HG03575 (cell line): ENCODE data around the gene MXI1.
"Not testable (repeated sequence)": the region's sequence is repeated elsewhere in the genome, so short reads cannot be mapped to it uniquely, and the experiment has no call there.

ENCODE experiments used
- ATAC-seq: cut with Tn5 transposase; IDR thresholded peaks from one replicate; pipeline ENCODE4 v1.9.1; 2021; ENCODE audit not compliant: unreplicated experiment, insufficient number of reproducible peaks, low FRiP score; ENCODE audit errors: extremely low read depth

MXI1 gene

DNA sequence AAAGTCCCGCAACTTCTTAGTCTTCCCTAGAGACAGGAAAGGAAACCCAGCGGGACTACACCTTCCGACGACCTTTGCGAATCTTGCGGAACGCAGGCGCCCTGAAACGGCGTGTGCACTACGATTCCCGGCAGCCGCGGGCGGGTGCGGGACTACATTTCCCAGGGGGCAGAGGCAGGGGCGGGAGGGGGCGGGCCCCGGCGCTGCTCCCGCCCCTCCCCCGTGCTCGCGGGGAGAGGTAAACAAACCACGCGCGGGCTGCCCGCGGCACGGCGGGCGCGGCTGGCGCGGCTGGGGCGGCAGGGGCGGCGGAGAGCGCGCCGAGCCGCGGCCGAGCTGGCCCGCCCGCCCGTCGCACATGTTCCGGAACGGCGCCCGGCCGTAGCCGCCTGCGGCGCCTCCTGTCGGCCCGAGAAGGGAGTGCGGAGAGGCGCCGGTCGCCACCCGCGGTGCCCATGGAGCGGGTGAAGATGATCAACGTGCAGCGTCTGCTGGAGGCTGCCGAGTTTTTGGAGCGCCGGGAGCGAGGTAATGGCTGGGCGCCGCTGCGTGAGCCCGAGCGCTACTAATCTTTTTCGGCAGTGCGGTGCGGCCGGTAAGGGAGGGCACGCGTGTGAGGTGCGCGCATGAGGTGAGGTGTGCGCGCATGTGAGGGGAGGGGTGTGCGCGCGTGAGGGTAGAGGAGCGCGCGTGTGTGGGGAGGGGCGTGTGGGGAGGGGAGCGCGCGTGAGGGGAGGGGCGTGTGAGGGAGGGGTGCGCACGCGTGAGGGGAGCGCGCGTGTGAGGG lies 18.5 kb downstream of the MXI1 start:
- ATAC-seq = peak; percentile 42

DNA sequence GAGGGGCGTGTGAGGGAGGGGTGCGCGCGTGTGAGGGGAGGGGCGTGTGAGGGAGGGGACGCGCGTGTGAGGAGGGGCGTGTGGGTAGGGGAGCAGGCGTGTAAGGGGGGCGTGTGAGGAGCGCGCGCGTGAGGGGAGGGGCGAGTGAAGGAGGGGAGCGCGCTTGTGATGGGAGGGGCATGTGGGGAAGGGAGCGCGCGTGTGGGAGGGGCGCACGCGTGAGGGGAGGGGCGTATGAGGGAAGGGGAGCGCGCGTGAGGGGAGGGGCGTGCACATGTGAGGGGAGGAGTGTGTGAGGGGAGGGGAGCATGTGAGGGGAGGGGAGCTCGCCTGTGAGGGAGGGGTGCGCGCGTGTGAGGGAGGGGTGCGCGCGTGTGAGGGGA lies 19.1 kb downstream of the MXI1 start:
- ATAC-seq = no peak

DNA sequence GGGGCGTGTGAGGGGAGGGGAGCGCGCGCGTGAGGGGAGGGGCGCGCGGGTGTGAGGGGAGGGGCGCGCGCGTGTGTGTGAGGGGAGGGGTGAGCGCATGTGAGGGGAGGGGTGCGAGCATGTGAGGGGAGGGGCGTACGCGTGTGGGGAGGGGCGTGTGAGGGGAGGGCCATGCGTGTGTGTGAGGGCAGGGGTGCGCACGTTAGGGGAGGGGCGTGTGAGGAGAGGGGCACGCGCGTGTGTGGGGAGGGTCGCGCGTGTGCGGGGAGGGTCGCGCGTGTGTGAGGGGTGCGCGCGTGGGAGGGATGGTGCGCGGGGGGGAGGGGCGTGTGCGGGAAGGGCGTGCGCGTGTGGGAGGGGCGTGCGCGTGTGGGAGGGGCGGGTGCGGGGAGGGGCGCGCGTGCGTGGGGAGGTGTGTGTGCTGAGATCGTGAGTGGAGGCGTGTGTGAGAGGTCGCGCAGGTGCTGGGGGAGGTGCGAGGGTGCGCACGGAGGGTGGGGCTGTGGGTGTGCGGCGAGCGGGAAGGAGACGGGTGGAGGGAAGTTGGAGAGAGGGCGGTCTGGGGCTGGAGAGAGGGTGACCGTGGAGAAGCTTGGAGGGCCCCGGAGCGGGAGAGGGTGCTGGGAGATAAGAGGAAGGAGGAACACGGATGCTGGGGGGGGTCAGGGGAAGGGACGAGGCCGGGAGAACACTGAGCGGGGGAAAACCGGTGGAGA lies 19.7 kb downstream of the MXI1 start:
- no peak for ATAC-seq

DNA sequence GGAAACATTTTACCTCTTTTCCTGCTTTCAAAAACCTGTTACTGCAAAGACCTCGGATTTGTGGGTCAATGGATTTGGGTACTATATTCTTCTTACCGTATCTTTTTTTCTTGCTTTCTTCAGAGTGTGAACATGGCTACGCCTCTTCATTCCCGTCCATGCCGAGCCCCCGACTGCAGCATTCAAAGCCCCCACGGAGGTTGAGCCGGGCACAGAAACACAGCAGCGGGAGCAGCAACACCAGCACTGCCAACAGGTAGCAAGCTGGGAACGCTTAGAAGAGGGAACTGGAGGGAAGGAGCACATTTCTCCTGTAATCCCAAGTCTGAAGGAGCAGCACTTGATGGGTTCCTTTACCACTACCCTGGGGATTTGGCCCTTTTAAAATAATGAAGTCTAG lies 20.7 kb downstream of the MXI1 start:
- no peak for ATAC-seq

- ATAC-seq = no peak
These were observed 21.8 kb downstream of the MXI1 start for GRCh38 chr10:110229155-110229554.

- ATAC-seq = no peak
These were observed 26.4 kb downstream of the MXI1 start for GRCh38 chr10:110233846-110234245.

DNA sequence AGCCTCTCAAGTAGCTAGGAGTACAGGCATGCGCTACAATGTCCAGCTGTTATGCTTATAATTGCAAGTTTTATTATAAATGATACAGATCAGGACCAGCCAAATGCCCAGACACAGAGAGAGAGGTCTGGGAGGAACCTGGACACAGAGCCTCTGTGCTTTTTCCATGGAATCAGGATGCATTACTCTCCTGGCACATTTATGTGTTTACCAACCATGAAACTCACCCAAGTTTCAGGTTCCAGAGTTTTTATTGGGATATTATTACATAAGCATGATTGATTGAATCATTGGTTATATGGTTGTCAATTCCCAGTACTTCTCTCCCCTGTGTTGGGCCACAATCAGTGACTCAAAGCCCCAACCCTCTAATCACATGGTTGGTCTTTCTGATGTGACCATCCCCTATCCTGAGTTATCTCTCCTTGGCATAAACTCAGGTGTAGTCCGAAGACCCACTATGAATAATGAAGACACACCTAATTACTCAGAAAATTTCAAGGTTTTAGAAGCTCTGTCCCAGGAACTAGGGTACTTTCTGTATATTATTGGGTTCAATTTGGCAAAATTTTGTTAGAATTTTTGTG lies 30.6 kb downstream of the MXI1 start:
- ATAC-seq = no peak

GRCh38 chr10:110239892-110240291 lies 32.5 kb downstream of the MXI1 start:
- ATAC-seq = no peak

DNA sequence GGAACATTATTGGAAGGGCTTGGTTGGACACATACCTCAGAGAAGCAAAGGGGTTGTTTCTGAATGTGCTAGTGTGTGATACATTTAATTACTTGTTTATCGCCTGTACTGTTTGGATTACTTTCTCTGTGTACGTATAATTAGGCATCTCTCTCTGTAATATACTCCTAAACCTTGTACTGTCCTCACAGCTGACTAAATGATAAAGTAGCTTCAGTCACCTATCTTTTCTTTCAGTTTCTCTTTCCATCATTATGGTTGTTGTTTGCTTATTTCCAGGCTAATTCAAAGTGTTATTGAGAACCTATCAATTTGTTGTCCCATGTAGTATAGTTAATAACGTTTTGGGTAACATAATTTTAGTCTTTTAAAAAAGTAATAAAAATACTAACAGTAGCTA lies 34.0 kb downstream of the MXI1 start:
- ATAC-seq = no peak

- ATAC-seq = no peak
These were observed 34.4 kb downstream of the MXI1 start for GRCh38 chr10:110241841-110242240.

DNA sequence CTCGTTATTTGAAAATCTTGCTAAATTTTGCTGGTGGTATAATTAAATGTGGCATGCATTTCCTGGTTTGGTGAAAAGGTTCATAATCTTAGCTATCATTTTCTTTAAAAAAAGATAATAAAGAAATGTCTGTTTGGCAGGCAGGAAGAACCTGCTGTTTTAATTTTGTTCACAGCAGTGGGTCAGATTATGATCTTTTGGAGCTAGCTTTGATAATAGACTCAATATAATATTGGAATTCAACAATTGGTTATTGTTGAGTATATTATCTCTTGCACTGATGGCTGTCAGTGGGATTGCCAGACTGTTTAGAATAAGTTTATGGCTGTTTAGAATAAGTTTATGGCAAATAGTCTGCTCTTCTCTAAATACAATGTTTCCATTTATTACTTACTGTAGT lies 35.1 kb downstream of the MXI1 start:
- ATAC-seq = no peak

- no peak for ATAC-seq
These were observed 37.1 kb downstream of the MXI1 start for GRCh38 chr10:110244550-110244949.

GRCh38 chr10:110247833-110248232 lies 40.4 kb downstream of the MXI1 start:
- not testable (repeated sequence) for ATAC-seq

GRCh38 chr10:110249489-110249888 lies 42.1 kb downstream of the MXI1 start:
- ATAC-seq = peak; percentile 57

- ATAC-seq = peak; percentile 71
These were observed 44.0 kb downstream of the MXI1 start for GRCh38 chr10:110251392-110251791.

- ATAC-seq = no peak
These were observed 44.7 kb downstream of the MXI1 start for GRCh38 chr10:110252151-110252550.

DNA sequence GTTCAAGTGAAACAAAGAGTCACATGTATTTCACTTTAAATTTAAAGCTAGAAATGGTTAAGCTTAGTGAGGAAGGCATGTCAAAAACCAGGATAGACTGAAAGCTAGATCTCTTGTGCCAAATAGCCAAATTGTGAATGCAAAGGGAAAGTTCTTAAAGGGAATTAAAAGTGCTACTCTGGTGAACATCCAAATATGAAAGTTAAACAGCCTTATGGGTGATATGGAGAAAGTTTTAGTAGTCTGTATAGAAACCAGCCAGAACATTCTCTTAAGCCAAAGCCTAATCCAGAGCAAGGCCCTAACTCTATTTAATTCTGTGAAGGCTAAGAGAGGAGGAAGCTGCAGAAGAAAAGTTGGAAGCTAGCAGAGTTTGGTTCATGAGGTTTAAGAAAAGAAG lies 47.1 kb downstream of the MXI1 start:
- no peak for ATAC-seq

- no peak for ATAC-seq
These were observed 51.1 kb downstream of the MXI1 start for GRCh38 chr10:110258542-110258941.

DNA sequence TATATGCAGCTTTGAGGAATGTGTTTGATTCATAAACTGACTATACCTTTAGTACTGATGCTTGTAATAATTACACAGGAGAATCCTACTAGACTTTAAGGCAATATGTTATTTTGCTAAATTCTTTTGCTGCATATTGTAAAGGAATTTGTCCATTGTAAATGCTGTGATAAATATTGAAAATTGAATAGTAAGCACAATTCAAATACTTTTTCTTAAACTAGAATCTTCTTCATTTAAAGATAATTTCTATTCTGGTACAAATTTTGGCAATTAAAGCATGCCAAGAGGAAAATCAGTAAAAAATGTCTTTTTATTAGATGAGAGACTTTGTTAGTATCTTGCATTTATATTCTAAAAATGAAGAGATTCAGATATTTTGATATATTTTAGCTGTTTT lies 51.9 kb downstream of the MXI1 start:
- no peak for ATAC-seq

DNA sequence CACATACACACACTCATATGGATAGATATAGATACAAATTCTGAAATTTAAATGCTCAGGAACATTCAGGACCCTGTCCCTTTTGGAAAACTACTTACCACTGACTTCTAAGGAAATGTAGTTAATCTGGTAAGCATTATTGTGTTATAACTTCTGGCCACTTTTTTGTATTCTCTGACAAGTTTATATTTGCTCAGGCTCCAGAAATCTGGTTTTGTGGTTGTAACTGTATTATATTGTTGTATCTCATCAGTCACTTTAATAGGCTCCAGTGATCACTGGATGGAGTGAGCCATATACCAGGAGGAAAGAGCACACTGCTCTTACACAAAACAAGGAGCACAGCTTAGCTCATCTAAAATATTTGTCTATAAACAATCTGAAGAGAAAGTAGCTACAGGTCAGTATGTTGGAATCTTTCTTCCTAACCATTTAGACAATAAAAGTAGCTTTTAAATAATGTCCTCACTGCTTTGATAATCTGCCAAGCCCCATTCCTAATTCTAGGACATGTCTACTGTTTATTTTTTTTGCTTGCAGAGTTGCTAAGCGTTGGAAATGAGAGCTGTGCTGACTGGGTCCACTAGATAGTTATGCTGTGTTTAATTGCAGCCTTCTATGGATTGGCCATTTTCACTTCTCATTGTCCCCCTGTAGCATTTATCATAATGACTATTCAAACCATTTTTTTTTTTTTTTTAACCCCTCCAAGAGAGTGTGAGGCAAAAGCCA lies 53.5 kb downstream of the MXI1 start:
- ATAC-seq = no peak
